Spinal cord (tissue), 10 donors: ENCODE measurements around the gene FRRS1L. TPM values are rescaled to one million over a fixed set of nuclear protein-coding genes. Genes with fewer than 3 reads are reported as not detected.

ENCODE experiments used
- DNase-seq, 6 donors: peaks; one replicate each; pipeline versions ENCODE4 v3.0.0 to v3.0.0-alpha.2; 2013 to 2015; ENCODE audit warnings: low spot score in 6 of 6, low read depth in 4 of 6
- H3K27ac ChIP-seq: one replicate; pipeline ENCODE4 v1.5.1; 2013; ENCODE audit warnings: low read depth, low read length, control low read depth
- H3K27me3 ChIP-seq: one replicate; pipeline ENCODE4 v1.6.1; 2013; ENCODE audit warnings: low read length; ENCODE audit not compliant: control insufficient read depth, insufficient read depth
- H3K36me3 ChIP-seq: one replicate; pipeline ENCODE4 v1.6.1; 2013; ENCODE audit warnings: low read length; ENCODE audit not compliant: control insufficient read depth, insufficient read depth
- H3K4me1 ChIP-seq: one replicate; pipeline ENCODE4 v1.6.1; 2013; ENCODE audit warnings: low read length; ENCODE audit not compliant: control insufficient read depth, insufficient read depth
- H3K4me3 ChIP-seq: one replicate; pipeline ENCODE4 v1.5.1; 2013; ENCODE audit warnings: low read depth, low read length, control low read depth
- H3K9me3 ChIP-seq: one replicate; pipeline ENCODE4 v1.6.1; 2013; ENCODE audit warnings: low read length; ENCODE audit not compliant: control insufficient read depth, insufficient read depth
- WGBS: methylation state at CpG from one replicate; pipeline ENCODE4 v1.1.5; 2013; ENCODE audit warnings: missing lambda C conversion rate; ENCODE audit not compliant: insufficient coverage; 5-methylcytosine and 5-hydroxymethylcytosine counted together
- long read RNA-seq, 4 donors: transcript quantifications; one replicate each; lab custom pipeline, GENCODE V29; 2026
- polyA plus RNA-seq, 2 donors: library from polyadenylated mRNA; unstranded; fragments of 120-200 nt; gene quantifications; one replicate each; pipeline ENCODE4 v1.2.1, GENCODE V29; 2013; ENCODE audit not compliant: insufficient read length in 2 of 2
- total RNA-seq, 2 donors: library from RNA; depleted of rRNA in 1 of 2; stranded (reverse); fragments of 120-200 nt in 1 of 2; fragments of >200 nt in 1 of 2; gene quantifications; one replicate each; pipeline versions ENCODE4 v1.2.3 to v1.2.4, GENCODE V29; 2013 to 2014
- donor health status: healthy.

FRRS1L gene, protein sequence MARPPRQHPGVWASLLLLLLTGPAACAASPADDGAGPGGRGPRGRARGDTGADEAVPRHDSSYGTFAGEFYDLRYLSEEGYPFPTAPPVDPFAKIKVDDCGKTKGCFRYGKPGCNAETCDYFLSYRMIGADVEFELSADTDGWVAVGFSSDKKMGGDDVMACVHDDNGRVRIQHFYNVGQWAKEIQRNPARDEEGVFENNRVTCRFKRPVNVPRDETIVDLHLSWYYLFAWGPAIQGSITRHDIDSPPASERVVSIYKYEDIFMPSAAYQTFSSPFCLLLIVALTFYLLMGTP
- total RNA-seq (10 to 100 TPM; 19.7 to 86.7 TPM), polyA plus RNA-seq (10 to 100 TPM; 77.4 to 86.4 TPM)
- long read RNA-seq, donor 1, full-length matches to known transcripts = 8 of 8 reads
- long read RNA-seq, donor 1, partial matches to known transcripts = 0 of 8 reads
- long read RNA-seq, donor 1, other reads (novel, unspliced or antisense) = 0 of 8 reads
- long read RNA-seq, donor 2, full-length matches to known transcripts = 5 of 12 reads
- long read RNA-seq, donor 2, partial matches to known transcripts = 7 of 12 reads
- long read RNA-seq, donor 2, other reads (novel, unspliced or antisense) = 0 of 12 reads
- long read RNA-seq, donor 3, full-length matches to known transcripts = 13 of 13 reads
- long read RNA-seq, donor 3, partial matches to known transcripts = 0 of 13 reads
- long read RNA-seq, donor 3, other reads (novel, unspliced or antisense) = 0 of 13 reads
- long read RNA-seq, donor 4, full-length matches to known transcripts = 3 of 3 reads
- long read RNA-seq, donor 4, partial matches to known transcripts = 0 of 3 reads
- long read RNA-seq, donor 4, other reads (novel, unspliced or antisense) = 0 of 3 reads

DNA sequence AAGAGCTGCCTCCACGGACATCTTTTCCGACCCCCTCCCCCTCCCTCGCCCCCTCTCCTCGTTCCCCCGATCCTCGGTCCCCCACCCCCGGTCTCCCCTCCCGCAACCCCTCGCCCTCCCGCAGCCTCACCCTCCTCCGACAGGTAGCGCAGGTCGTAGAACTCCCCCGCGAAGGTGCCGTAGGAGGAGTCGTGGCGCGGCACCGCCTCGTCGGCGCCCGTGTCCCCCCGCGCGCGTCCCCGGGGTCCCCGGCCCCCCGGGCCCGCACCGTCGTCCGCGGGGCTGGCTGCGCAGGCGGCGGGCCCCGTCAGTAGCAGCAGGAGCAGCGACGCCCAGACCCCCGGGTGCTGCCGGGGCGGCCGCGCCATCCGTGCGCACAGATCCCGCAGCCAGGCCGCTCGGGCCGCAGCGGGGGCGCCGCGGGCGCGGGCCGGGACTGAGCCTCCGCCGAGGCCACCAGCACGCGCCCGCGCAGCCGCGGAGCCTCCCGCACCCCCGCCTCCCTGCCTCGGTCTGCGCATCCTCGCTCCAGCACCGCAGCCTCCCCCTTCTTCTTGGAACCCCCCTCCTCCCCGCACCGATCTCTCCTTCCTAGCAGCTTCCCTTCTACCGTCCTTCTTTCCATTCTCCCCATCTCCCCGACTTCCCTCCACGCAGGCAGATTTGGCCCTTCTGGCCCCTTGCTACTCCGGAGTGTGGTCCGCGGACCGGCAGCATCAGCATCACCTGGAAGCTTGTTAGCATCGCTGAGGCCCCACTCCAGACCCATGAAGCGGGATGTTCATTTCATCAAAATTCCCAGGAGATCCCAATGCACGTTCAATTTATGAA lies at the start of gene FRRS1L:
Gene FRRS1L (minus strand): TSS at position 479 of the 831 bp plus-strand sequence. CDS start 111 bp downstream, at position 368.
- Histone ChIP-seq H3K4me3 (peak within 1 kb of the TSS; percentile 39), H3K36me3 (no peaks in the 10 kb centered on the region), H3K4me1 (peaks cover 16% of the 10 kb centered on the region), H3K27ac (no peak within 1 kb of the TSS), H3K9me3 (no peaks in the 10 kb centered on the region), H3K27me3 (no peaks in the 10 kb centered on the region)
- DNase-seq = peak in 5 of 6 donors; percentile 31 to 95 (median 60)
- WGBS = 2% methylated on average over 74 of the region's 86 CpGs

DNA sequence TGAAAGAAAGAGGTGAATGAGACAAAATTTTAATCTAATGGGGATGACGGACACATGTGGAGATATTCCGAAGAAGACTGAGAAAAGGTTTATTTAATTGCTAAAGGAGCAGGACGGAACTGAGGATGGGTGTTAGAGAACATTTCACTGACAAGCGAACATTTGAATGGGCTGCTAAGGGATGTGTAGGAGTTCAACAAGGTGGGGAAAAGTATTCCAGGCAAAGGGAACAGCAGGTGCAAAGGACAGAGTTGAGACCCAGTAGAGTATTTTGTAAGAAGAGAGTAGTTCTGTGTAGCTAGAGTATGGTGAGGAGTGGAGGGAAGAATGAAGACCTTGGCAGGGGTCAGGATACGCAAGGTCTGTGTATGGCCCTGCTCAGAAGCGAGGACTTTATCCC lies 47.4 kb upstream of the FRRS1L start:
- no peak overlapping the region for H3K27ac ChIP-seq
- WGBS = 88% methylated on average over 6 of the region's 6 CpGs
- H3K36me3 ChIP-seq = peaks cover 43% of the 10 kb centered on the region
- no peaks in the 10 kb centered on the region for H3K9me3 ChIP-seq
- no peaks in the 10 kb centered on the region for H3K27me3 ChIP-seq
- peaks cover 4% of the 10 kb centered on the region for H3K4me1 ChIP-seq
- H3K4me3 ChIP-seq = no peak overlapping the region
- no peak for DNase-seq

DNA sequence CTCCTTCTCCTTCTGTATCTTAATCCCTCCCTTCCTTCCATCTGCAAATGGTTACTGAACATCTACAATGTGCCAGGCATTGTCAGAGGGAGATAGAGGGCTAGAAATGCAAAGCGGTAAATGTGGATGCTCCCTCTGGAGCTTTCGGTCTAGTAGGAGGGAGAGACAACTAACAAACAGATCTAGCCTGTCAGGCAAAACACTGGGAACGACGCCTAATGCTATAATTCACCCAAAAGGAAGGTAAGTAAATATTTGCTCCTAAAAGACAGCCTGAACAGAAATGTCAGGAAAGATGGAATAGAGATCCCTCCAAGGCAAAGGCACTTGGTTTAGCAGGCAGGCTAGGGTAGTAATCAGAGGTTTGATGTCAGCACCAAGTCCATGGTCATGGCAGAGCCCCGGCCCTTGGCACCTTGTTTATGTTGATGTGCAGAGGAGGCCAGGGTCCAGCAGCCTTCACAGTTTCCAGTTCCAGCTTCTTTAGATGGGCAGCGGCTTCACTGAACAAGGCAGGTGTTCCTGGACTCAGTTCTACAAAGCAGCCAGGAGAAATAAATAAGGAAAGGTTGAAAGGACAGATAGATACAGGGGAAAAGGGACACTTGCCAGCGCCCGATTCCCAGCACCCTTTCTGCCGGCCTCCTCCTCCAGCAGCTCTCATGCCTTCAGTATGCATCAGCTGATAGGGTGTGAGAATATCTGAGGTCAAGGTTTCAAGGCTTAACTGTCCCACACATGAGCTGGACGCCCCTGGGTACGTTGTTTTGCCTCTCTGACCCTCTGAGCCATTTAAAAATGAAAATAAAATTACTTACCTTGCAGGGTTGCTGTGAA lies 46.5 kb upstream of the FRRS1L start:
- 58% methylated on average over 2 of the region's 11 CpGs for WGBS
- no peaks in the 10 kb centered on the region for H3K9me3 ChIP-seq
- DNase-seq = peak in 1 of 6 donors; percentile 9
- no peaks in the 10 kb centered on the region for H3K27me3 ChIP-seq
- no peak overlapping the region for H3K4me3 ChIP-seq
- H3K27ac ChIP-seq = no peak overlapping the region
- peaks cover 43% of the 10 kb centered on the region for H3K36me3 ChIP-seq
- H3K4me1 ChIP-seq = peaks cover 4% of the 10 kb centered on the region

DNA sequence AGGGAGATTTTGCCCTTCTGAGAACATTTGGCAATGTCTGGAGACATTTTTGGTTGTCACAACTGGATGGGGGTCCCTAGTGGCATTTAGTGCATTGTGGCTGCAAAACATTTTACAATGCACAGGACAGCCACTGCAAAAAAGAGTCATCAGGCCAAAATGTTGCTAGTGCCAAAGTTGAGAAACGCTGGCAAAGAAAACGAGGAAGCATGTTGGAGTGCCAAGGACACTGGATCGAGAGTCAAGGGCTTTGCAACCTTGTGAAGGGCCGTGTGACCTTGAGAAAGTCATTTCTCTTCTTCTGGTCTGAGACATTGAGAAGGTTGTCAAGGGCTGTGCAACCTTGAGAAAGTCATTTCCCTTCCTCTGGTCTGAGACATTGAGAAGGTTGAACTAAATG lies 45.7 kb upstream of the FRRS1L start:
- H3K27ac ChIP-seq = no peak overlapping the region
- WGBS = 57% methylated on average over 4 of the region's 4 CpGs

DNA sequence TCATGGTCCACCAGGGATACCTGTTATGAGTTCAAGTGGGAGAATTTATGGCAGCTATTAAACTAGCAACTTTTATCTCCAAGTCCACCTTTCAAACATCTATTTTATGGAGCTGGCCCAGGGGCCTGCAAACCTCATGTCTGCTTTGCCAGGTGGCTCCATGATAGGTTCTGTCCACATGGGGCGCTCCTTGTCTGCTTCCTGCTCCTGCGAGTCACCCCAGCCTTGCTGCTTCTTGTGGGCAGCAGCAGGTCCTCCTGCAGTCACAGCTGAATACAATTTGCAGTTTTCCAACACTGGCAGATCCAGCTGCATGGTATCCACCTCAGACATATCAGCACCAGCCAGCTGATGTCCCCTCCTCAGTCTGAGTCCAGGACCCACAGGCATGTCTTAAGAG lies 39.6 kb upstream of the FRRS1L start:
- DNase-seq = no peak

More for the DNA sequence above, 45.7 kb upstream of the FRRS1L start:
- peaks cover 4% of the 10 kb centered on the region for H3K4me1 ChIP-seq
- no peak overlapping the region for H3K4me3 ChIP-seq
- no peaks in the 10 kb centered on the region for H3K27me3 ChIP-seq
- H3K36me3 ChIP-seq = peaks cover 43% of the 10 kb centered on the region
- no peak for DNase-seq
- H3K9me3 ChIP-seq = no peaks in the 10 kb centered on the region

DNA sequence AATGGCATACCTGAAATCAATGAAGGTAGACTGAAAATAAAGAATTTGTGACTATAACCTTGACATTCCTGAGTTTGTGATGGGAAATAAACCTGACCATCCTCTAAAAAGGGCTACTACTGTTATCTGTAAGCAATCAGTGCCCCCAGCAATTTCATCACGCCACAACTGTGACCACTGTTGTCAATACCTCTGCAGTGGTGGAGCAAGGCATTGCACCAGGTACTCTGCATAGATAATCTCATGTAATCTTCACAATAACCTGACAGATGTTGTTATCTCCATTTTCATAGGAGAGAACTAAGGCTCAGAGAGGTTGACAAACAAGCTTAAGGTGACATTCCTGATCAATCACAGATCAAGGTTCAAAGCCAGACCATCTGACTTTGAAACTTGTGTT lies 38.5 kb upstream of the FRRS1L start:
- Histone ChIP-seq H3K27me3 (no peaks in the 10 kb centered on the region), H3K4me3 (no peak overlapping the region), H3K27ac (no peak overlapping the region), H3K36me3 (peaks cover 40% of the 10 kb centered on the region), H3K9me3 (no peaks in the 10 kb centered on the region), H3K4me1 (peaks cover 6% of the 10 kb centered on the region)
- WGBS = 83% methylated on average over 1 of the region's 1 CpG
- DNase-seq = no peak

More for the DNA sequence above, 39.6 kb upstream of the FRRS1L start:
- no peaks in the 10 kb centered on the region for H3K27me3 ChIP-seq
- H3K9me3 ChIP-seq = no peaks in the 10 kb centered on the region
- H3K27ac ChIP-seq = no peak overlapping the region
- no peak overlapping the region for H3K4me3 ChIP-seq
- 91% methylated on average over 2 of the region's 2 CpGs for WGBS
- H3K36me3 ChIP-seq = peaks cover 41% of the 10 kb centered on the region
- peaks cover 6% of the 10 kb centered on the region for H3K4me1 ChIP-seq

DNA sequence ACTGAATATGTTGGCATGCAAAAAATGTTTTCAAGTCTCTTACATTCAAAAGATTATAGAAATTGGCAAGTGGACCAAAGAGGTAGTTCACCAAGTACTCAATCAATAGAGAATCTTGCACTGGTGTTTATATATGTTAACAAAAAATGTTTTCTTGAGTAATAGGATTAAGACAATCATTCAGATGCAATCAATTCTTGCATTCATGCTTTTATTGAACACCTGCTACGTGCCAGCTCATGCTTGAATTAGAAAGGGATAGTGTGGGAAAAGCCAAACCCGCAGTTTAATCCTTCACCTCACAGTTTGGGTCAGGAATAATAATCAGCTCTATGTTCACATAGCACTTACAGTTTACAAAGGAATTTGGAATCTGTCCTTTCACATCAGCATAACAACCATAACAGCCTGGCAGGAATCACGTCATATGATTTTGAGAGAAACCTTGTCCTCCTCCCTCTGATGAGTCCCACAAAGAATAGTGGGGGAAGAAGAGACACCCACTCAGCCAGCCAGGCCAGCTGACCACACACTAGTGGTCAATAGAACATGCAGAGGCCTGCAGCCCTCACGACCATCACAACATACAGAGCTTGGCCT lies 36.8 kb upstream of the FRRS1L start:
- Histone ChIP-seq H3K27me3 (no peaks in the 10 kb centered on the region), H3K4me1 (peaks cover 6% of the 10 kb centered on the region), H3K27ac (peak overlapping the region; percentile 47), H3K36me3 (peaks cover 48% of the 10 kb centered on the region), H3K9me3 (no peaks in the 10 kb centered on the region), H3K4me3 (no peak overlapping the region)
- no CpG with 5 or more reads among the region's 4 CpGs for WGBS
- DNase-seq = no peak

DNA sequence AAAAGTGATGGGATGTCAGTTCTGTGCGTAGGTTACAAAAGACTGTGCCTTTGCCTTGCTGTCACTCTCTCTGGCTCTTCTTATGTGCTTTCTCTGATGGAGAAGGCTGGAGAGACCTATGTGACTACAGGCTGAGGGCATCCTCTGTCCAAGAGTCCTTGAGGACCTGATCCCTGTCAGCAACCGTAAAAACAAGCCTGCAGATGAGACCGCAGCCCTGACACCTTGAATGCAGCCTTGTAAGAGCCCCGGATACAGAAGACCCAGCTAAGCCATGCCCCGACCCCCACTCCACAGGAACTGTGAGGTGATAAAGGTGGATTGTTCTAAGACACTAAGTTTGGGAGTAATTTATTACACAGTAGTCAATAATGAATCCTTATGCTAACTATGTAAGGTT lies 32.6 kb upstream of the FRRS1L start:
- peaks cover 39% of the 10 kb centered on the region for H3K36me3 ChIP-seq
- no peaks in the 10 kb centered on the region for H3K9me3 ChIP-seq
- peaks cover 6% of the 10 kb centered on the region for H3K4me1 ChIP-seq
- no peaks in the 10 kb centered on the region for H3K27me3 ChIP-seq
- H3K27ac ChIP-seq = no peak overlapping the region
- 76% methylated on average over 3 of the region's 5 CpGs for WGBS
- no peak overlapping the region for H3K4me3 ChIP-seq
- no peak for DNase-seq
